Motor neuron (in vitro differentiated cells): ENCODE data around the gene KLHL2. TPM values are rescaled to one million over a fixed set of nuclear protein-coding genes. Genes with fewer than 3 reads are reported as not detected.

ENCODE experiments used
- total RNA-seq, 8 experiments: library from RNA; unstranded; fragments of 300-600 nt; gene quantifications; 2 replicates each; pipeline versions ENCODE4 v1.2.3 to v1.2.4, GENCODE V29; 2022

The KLHL2 gene
- total RNA-seq, 8 experiments from 2014 or later, result 13.2 to 23.0 (median 17.2) TPM

Other genes with a start within 250 kb of the KLHL2 start
- under 1 TPM in 4 of 8 experiments, not detected in 4; 0.23 to 0.76 (median 0.33) TPM for gene TRIM61, start 229.9 kb upstream of the KLHL2 start, total RNA-seq
- gene TRIM60, start 175.6 kb upstream of the KLHL2 start, total RNA-seq, result under 1 TPM in 2 of 8 experiments, not detected in 6; 0.19 to 0.31 TPM
- under 1 TPM in 5 of 8 experiments, not detected in 3; 0.13 to 0.28 (median 0.16) TPM for gene TRIM75, start 153.7 kb upstream of the KLHL2 start, total RNA-seq
- 10 to 100 TPM in 3 of 8 experiments, 1 to 10 TPM in 5; 5.7 to 17.4 (median 9.2) TPM for gene TMEM192, start 94.7 kb upstream of the KLHL2 start, total RNA-seq
- 100 to 1,000 TPM in 6 of 8 experiments, 10 to 100 TPM in 2; 51.0 to 211 (median 127) TPM for gene MSMO1, start 120.1 kb downstream of the KLHL2 start, total RNA-seq
- gene CPE, start 171.4 kb downstream of the KLHL2 start, total RNA-seq, result 100 to 1,000 TPM; 120 to 361 (median 248) TPM